ENCODE data around the gene CYYR1.

The CYYR1 gene

GRCh38 chr21:26513212-26513611 is 59.9 kb downstream of the CYYR1 start:
- FAIRE-seq = no peak
- DNase-seq (ENCODE audit: insufficient read length) = no peak
- no peak for TF ChIP-seq POLR2AphosphoS5 (IDR thresholded peaks at IDR 0.05; ENCODE audit: low read depth, low read length)
- no peak for TF ChIP-seq TAF1 (IDR thresholded peaks at IDR 0.05; ENCODE audit: borderline replicate concordance, low read depth, low read length)

GRCh38 chr21:26512664-26513063 is 60.4 kb downstream of the CYYR1 start:
- TF ChIP-seq POLR2AphosphoS5 (IDR thresholded peaks at IDR 0.05; ENCODE audit: low read depth, low read length) (no peak), POLR2A (IDR thresholded peaks at IDR 0.05; ENCODE audit: low read depth, low read length) (no peak)
- no peak for DNase-seq (ENCODE audit: insufficient read length)
- no peak for FAIRE-seq

GRCh38 chr21:26508903-26509302 is 64.2 kb downstream of the CYYR1 start:
- FAIRE-seq = no peak
- TF ChIP-seq TAF1 (IDR thresholded peaks at IDR 0.05; ENCODE audit: borderline replicate concordance, low read depth, low read length) (no peak), POLR2A (IDR thresholded peaks at IDR 0.05; ENCODE audit: low read depth, low read length) (no peak), POLR2AphosphoS5 (IDR thresholded peaks at IDR 0.05; ENCODE audit: low read depth, low read length) (no peak)

GRCh38 chr21:26506956-26507355 is 66.1 kb downstream of the CYYR1 start:
- DNase-seq (ENCODE audit: insufficient read length) (no peak), FAIRE-seq (no peak)

More at GRCh38 chr21:26508903-26509302, 64.2 kb downstream of the CYYR1 start:
- no peak for DNase-seq (ENCODE audit: insufficient read length)

GRCh38 chr21:26505211-26505610 is 67.9 kb downstream of the CYYR1 start:
- TF ChIP-seq POLR2A (IDR thresholded peaks at IDR 0.05; ENCODE audit: low read depth, low read length) = no peak
- TF ChIP-seq TAF1 (IDR thresholded peaks at IDR 0.05; ENCODE audit: borderline replicate concordance, low read depth, low read length) = no peak
- no peak for TF ChIP-seq POLR2AphosphoS5 (IDR thresholded peaks at IDR 0.05; ENCODE audit: low read depth, low read length)
- FAIRE-seq (no peak), DNase-seq (ENCODE audit: insufficient read length) (no peak)

More at GRCh38 chr21:26506956-26507355, 66.1 kb downstream of the CYYR1 start:
- no peak for TF ChIP-seq POLR2AphosphoS5 (IDR thresholded peaks at IDR 0.05; ENCODE audit: low read depth, low read length)
- TF ChIP-seq TAF1 (IDR thresholded peaks at IDR 0.05; ENCODE audit: borderline replicate concordance, low read depth, low read length) = no peak
- TF ChIP-seq POLR2A (IDR thresholded peaks at IDR 0.05; ENCODE audit: low read depth, low read length) = no peak

GRCh38 chr21:26503414-26503813 is 69.7 kb downstream of the CYYR1 start:
- TF ChIP-seq POLR2AphosphoS5 (IDR thresholded peaks at IDR 0.05; ENCODE audit: low read depth, low read length) = no peak
- TF ChIP-seq POLR2A (IDR thresholded peaks at IDR 0.05; ENCODE audit: low read depth, low read length) = no peak
- no peak for TF ChIP-seq TAF1 (IDR thresholded peaks at IDR 0.05; ENCODE audit: borderline replicate concordance, low read depth, low read length)
- FAIRE-seq = no peak
- no peak for DNase-seq (ENCODE audit: insufficient read length)

GRCh38 chr21:26501495-26502021 is 71.5 kb downstream of the CYYR1 start:
- FAIRE-seq (no peak), DNase-seq (ENCODE audit: insufficient read length) (no peak)
- TF ChIP-seq POLR2A (IDR thresholded peaks at IDR 0.05; ENCODE audit: low read depth, low read length) (no peak), TAF1 (IDR thresholded peaks at IDR 0.05; ENCODE audit: borderline replicate concordance, low read depth, low read length) (no peak), POLR2AphosphoS5 (IDR thresholded peaks at IDR 0.05; ENCODE audit: low read depth, low read length) (no peak)

GRCh38 chr21:26499495-26499894 is 73.6 kb downstream of the CYYR1 start:
- DNase-seq (ENCODE audit: insufficient read length) (no peak), FAIRE-seq (no peak)
- no peak for TF ChIP-seq POLR2A (IDR thresholded peaks at IDR 0.05; ENCODE audit: low read depth, low read length)
- TF ChIP-seq POLR2AphosphoS5 (IDR thresholded peaks at IDR 0.05; ENCODE audit: low read depth, low read length) = no peak
- TF ChIP-seq TAF1 (IDR thresholded peaks at IDR 0.05; ENCODE audit: borderline replicate concordance, low read depth, low read length) = no peak

GRCh38 chr21:26495283-26495849 is 77.7 kb downstream of the CYYR1 start:
- no peak for DNase-seq (ENCODE audit: insufficient read length)
- TF ChIP-seq POLR2A (IDR thresholded peaks at IDR 0.05; ENCODE audit: low read depth, low read length) (no peak), TAF1 (IDR thresholded peaks at IDR 0.05; ENCODE audit: borderline replicate concordance, low read depth, low read length) (no peak), POLR2AphosphoS5 (IDR thresholded peaks at IDR 0.05; ENCODE audit: low read depth, low read length) (no peak)
- FAIRE-seq = no peak

- FAIRE-seq (no peak), DNase-seq (ENCODE audit: insufficient read length) (no peak)
- TF ChIP-seq POLR2A (IDR thresholded peaks at IDR 0.05; ENCODE audit: low read depth, low read length) (no peak), TAF1 (IDR thresholded peaks at IDR 0.05; ENCODE audit: borderline replicate concordance, low read depth, low read length) (no peak), POLR2AphosphoS5 (IDR thresholded peaks at IDR 0.05; ENCODE audit: low read depth, low read length) (no peak)
Measured at GRCh38 chr21:26491663-26492062, 81.4 kb downstream of the CYYR1 start.

GRCh38 chr21:26490771-26491170 is 82.3 kb downstream of the CYYR1 start:
- FAIRE-seq (no peak), DNase-seq (ENCODE audit: insufficient read length) (no peak)
- TF ChIP-seq POLR2AphosphoS5 (IDR thresholded peaks at IDR 0.05; ENCODE audit: low read depth, low read length) = no peak
- TF ChIP-seq TAF1 (IDR thresholded peaks at IDR 0.05; ENCODE audit: borderline replicate concordance, low read depth, low read length) = no peak
- TF ChIP-seq POLR2A (IDR thresholded peaks at IDR 0.05; ENCODE audit: low read depth, low read length) = no peak

- TF ChIP-seq TAF1 (IDR thresholded peaks at IDR 0.05; ENCODE audit: borderline replicate concordance, low read depth, low read length) (no peak), POLR2A (IDR thresholded peaks at IDR 0.05; ENCODE audit: low read depth, low read length) (no peak), POLR2AphosphoS5 (IDR thresholded peaks at IDR 0.05; ENCODE audit: low read depth, low read length) (no peak)
- FAIRE-seq = no peak
Measured at GRCh38 chr21:26489781-26490180, 83.3 kb downstream of the CYYR1 start.

More at GRCh38 chr21:26489781-26490180, 83.3 kb downstream of the CYYR1 start:
- DNase-seq (ENCODE audit: insufficient read length) = no peak

Measured in GM12892 (cell line).